IPS-20b (cell line): ENCODE measurements around the gene GRK2.

ENCODE experiments used
- H3K27ac ChIP-seq: one replicate; pipeline ENCODE4 v1.5.1; 2013; ENCODE audit warnings: low read length
- H3K27me3 ChIP-seq: 2 replicates; pipeline ENCODE4 v1.6.1; 2013; ENCODE audit warnings: mild to moderate bottlenecking, low read length, inconsistent platforms; ENCODE audit not compliant: insufficient read depth
- H3K36me3 ChIP-seq: 2 replicates; pipeline ENCODE4 v1.6.1; 2013; ENCODE audit warnings: low read depth, mild to moderate bottlenecking, inconsistent platforms, low read length, moderate library complexity; ENCODE audit not compliant: insufficient read depth
- H3K4me1 ChIP-seq: 2 replicates; pipeline ENCODE4 v1.6.1; 2013; ENCODE audit warnings: mild to moderate bottlenecking, control low read depth, inconsistent platforms, low read length, moderate library complexity; ENCODE audit not compliant: insufficient read depth
- H3K4me3 ChIP-seq: 2 replicates; pipeline ENCODE4 v1.5.1; 2013; ENCODE audit warnings: mild to moderate bottlenecking, low read length, inconsistent platforms
- H3K9ac ChIP-seq: 2 replicates; pipeline ENCODE4 v1.6.1; 2013; ENCODE audit warnings: low read depth, mild to moderate bottlenecking, inconsistent platforms, low read length, moderate library complexity
- H3K9me3 ChIP-seq: 2 replicates; pipeline ENCODE4 v1.6.1; 2013; ENCODE audit warnings: mild to moderate bottlenecking, low read depth, low read length, inconsistent platforms; ENCODE audit not compliant: insufficient read depth

The GRK2 gene

DNA sequence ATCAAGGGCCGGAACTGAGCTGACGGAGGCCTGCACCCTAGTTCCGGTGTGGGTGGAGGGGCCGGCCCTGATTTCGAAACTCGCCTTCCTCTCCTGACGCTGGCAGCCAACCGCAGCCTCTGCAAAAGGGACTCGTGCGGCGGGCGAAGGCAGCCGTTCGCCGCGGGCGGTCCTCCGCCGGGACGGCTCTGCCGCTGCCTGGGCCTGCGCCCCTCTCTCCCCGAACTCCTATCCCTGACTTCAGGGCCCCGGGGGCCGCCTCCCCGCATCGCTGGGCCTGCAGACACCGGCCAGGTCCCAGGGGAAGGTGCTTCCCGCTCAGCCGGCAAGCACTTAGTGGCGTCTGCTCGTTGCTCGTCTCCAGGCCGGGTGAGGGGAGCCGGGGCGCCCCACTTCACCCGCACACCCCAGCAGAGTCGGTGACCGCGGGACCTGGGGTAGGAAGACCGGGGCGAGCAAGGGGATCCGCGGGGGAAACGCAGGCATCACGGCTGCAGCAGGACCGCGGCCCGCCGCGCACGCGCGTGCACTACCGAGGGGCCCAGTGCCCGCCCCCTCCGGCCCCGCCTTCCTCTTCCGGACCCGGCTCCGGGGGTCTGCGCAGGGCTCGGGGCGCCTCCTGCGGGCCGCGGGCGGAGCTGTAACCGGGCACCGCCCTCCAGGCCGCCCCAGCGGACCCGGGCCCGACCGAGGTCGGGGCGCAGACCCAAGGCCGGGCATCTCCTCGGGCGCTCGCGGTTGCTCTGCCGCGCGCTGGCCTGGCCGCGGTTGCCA is 22.4 kb downstream of the GRK2 start:
- no peaks in the 10 kb centered on the region for H3K27me3 ChIP-seq
- H3K27ac ChIP-seq, result peak overlapping the region; percentile 94
- H3K9me3 ChIP-seq, result no peaks in the 10 kb centered on the region
- peak overlapping the region; percentile 91 for H3K9ac ChIP-seq
- H3K36me3 ChIP-seq, result peaks cover 36% of the 10 kb centered on the region
- H3K4me3 ChIP-seq, result peak overlapping the region; percentile 87
- peaks cover 6% of the 10 kb centered on the region; the same call in 1 of the 2 replicates for H3K4me1 ChIP-seq

DNA sequence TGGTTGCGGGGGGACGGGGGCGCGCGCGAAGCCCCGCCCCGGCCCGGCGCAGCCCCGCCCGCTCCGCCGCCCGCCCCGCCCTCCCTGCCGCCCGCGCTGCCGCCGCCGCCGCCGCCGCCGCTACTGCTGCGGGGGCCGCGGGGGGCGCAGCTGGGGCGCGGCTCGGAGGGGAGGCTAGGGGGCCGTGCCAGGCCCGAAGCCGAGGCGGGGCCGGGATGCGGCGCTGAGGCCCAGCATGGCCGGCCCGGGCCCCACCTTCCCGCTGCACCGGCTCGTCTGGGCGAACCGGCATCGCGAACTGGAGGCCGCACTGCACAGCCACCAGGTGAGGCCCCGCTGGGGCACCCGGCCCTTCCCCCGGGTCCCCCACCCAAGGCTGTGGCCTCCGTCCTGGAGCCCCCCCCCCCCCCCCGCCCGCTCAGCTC is 23.0 kb downstream of the GRK2 start, which contains the start of gene ANKRD13D:
Gene ANKRD13D, plus strand, starts transcription at position 78 of the 425 bp plus-strand sequence. Its CDS starts 158 bp downstream, at position 236.
- Histone ChIP-seq H3K4me1 (peaks cover 6% of the 10 kb centered on the region; the same call in 1 of the 2 replicates), H3K27me3 (no peaks in the 10 kb centered on the region), H3K27ac (peak within 1 kb of the TSS; percentile 94), H3K9me3 (no peaks in the 10 kb centered on the region), H3K9ac (peak within 1 kb of the TSS; percentile 91), H3K4me3 (peak within 1 kb of the TSS; percentile 87), H3K36me3 (peaks cover 30% of the 10 kb centered on the region)

DNA sequence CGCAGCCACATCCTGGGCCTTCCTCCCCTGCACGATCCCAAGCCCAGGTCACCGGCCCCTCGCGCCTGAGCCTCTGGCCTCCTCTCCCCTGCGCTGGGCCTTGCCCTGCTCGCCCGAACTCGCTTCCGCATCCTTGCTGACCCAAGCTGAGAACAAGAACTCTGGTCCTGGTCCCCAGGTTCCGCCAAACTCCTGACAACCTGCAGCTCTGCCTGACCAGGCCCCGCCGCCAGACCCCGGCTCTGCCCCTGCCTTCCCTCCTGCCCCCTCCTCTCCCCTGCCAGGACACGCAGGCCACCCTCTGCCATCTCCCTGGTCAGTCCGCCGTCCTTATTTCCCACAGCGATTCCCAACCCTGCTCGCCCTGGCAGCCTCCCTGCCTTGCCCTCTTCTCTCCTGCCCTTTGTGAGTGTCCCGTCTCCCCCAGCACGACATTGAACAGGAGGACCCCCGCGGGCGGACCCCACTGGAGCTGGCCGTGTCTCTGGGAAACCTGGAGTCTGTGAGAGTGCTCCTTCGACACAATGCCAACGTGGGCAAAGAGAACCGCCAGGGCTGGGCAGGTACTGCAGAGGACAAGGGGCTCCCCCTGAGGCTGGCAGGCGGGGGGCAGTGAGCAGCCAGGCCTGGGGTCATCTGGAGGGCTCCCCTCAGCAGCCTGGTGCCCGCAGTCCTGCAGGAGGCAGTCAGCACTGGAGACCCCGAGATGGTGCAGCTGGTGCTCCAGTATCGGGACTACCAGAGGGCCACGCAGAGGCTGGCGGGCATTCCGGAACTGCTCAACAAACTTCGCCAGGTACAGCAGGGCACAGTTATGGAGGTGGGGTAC is 23.6 kb downstream of the GRK2 start:
- Histone ChIP-seq H3K4me3 (peak overlapping the region; percentile 76), H3K27me3 (no peaks in the 10 kb centered on the region), H3K27ac (no peak overlapping the region), H3K9me3 (no peaks in the 10 kb centered on the region), H3K36me3 (peaks cover 24% of the 10 kb centered on the region), H3K9ac (peak overlapping the region; percentile 59), H3K4me1 (peaks cover 6% of the 10 kb centered on the region; the same call in 1 of the 2 replicates)

DNA sequence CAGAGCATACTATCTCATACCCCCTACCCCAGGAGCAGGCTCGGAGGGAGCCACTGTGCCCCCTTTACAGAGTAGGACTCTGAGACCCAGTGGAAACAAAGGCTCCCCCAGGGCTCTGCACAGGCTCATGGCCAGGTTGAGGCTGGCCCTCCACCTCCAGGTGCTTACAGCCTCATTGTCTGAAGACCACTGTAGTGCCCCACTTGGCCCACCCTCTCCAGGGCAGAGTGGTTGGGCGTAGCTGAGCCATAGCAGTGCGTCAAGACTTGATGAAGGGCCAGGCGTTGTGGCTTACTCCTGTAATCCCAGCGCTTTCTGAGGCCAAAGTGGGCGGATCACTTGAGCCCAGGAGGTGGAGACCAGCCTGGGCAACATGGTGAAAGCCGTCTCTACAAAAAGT is 24.5 kb downstream of the GRK2 start:
- Histone ChIP-seq H3K27me3 (no peaks in the 10 kb centered on the region), H3K9me3 (peaks cover 5% of the 10 kb centered on the region; the same call in 1 of the 2 replicates), H3K9ac (no peak overlapping the region), H3K4me3 (no peak overlapping the region), H3K4me1 (peaks cover 6% of the 10 kb centered on the region; the same call in 1 of the 2 replicates), H3K36me3 (peaks cover 18% of the 10 kb centered on the region), H3K27ac (no peak overlapping the region)

DNA sequence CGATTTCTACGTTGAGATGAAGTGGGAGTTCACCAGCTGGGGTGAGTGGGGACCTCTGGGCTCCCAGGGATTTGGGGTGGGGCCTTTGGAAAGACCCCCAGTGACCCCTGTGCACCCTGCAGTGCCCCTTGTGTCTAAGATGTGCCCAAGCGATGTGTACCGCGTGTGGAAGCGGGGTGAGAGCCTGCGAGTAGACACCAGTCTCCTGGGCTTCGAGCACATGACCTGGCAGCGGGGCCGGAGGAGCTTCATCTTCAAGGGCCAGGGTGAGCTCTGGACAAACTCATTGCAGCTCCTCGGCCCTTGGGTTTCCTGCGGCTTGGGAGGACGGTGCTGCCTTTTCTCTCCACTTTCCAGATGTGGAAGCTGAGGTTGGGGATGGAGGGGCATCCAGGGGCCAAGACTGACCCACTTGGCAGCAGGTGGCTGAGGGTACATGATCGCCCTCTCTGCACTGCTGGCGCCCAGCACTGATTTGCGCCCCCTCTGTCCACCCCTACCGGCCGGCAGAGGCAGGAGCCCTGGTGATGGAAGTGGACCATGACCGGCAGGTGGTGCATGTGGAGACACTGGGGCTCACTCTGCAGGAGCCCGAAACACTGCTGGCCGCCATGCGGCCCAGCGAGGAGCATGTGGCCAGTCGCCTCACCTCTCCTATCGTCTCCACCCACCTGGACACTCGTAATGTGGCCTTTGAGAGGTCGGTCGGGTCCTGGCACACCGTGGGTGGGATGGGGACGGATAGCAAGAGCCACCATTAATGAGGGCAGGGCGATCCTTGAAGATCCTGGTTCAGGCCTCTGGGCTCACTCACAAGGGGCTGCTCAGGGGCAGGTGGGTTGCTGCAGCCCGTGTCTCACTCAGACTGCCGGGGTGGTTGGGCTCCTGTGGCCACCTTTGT is 25.5 kb downstream of the GRK2 start:
- Histone ChIP-seq H3K4me3 (no peak overlapping the region), H3K4me1 (peaks cover 6% of the 10 kb centered on the region; the same call in 1 of the 2 replicates), H3K27ac (no peak overlapping the region), H3K9me3 (peaks cover 11% of the 10 kb centered on the region; the same call in 1 of the 2 replicates), H3K36me3 (peaks cover 26% of the 10 kb centered on the region), H3K27me3 (no peaks in the 10 kb centered on the region), H3K9ac (no peak overlapping the region)

DNA sequence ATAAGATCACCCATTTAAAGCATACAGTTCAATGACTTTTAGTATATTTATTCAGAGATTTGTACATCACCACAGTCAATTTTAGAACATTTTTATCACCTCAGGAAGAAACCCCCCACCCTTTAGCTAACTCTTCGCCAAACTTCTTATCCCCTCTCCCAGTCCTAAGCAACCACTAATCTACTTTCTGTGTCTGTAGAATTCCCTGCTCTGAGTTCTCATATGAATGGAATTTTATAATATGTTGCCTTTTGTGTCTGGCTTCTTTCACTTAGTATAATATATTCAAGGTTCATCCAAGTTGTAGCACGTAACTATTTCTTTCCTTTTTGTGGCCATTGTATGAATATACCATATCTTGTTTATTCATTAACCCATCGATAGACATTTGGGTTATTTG is 26.4 kb downstream of the GRK2 start:
- peaks cover 5% of the 10 kb centered on the region; the same call in 1 of the 2 replicates for H3K4me1 ChIP-seq
- H3K4me3 ChIP-seq, result no peak overlapping the region
- H3K36me3 ChIP-seq, result peaks cover 28% of the 10 kb centered on the region
- H3K9me3 ChIP-seq, result peaks cover 11% of the 10 kb centered on the region; the same call in 1 of the 2 replicates
- no peaks in the 10 kb centered on the region for H3K27me3 ChIP-seq
- no peak overlapping the region for H3K27ac ChIP-seq
- no peak overlapping the region for H3K9ac ChIP-seq

DNA sequence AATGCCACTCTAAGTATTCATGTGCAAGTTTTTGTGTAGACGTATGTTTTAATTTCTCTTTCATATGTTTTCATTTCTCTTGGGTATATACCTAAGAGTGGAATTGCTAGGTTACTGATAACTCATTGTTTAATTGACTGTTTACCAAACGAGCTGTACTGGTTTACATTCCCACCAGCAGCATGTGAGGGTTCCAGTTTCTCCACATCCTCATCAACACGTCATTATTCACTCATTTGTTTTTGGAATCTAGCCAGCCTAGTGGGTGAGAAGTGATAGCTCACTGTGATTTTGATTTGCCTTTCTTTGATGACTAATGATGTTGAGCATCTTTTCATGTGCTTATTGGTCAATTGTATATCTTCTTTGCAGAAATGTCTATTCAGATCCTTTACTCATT is 26.8 kb downstream of the GRK2 start:
- Histone ChIP-seq H3K4me1 (peaks cover 1% of the 10 kb centered on the region; the same call in 1 of the 2 replicates), H3K27me3 (no peaks in the 10 kb centered on the region), H3K9ac (no peak overlapping the region), H3K36me3 (peaks cover 28% of the 10 kb centered on the region), H3K4me3 (no peak overlapping the region), H3K9me3 (peaks cover 11% of the 10 kb centered on the region; the same call in 1 of the 2 replicates), H3K27ac (no peak overlapping the region)

DNA sequence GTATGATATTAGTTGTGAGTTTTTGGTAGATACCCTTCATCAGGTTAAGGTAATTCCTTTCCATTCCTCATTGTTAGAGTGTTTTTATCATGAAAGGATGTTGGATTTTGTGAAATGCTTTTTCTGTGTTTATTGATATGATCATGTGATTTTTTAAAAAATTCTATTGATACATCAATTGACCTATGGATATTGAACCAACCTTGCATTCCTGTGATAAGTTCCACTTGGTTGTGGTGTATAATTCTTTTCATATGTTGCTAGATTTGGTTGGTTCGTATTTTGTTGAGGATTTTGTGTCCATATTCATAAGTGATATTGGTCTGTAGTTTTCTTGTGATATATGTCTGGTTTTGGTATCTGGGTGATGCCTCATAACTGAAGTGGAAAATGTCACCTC is 29.6 kb downstream of the GRK2 start:
- Histone ChIP-seq H3K9ac (no peak overlapping the region), H3K27ac (no peak overlapping the region), H3K4me3 (no peak overlapping the region), H3K36me3 (peaks cover 29% of the 10 kb centered on the region), H3K9me3 (peaks cover 11% of the 10 kb centered on the region; the same call in 1 of the 2 replicates), H3K27me3 (no peaks in the 10 kb centered on the region), H3K4me1 (no peaks in the 10 kb centered on the region)

DNA sequence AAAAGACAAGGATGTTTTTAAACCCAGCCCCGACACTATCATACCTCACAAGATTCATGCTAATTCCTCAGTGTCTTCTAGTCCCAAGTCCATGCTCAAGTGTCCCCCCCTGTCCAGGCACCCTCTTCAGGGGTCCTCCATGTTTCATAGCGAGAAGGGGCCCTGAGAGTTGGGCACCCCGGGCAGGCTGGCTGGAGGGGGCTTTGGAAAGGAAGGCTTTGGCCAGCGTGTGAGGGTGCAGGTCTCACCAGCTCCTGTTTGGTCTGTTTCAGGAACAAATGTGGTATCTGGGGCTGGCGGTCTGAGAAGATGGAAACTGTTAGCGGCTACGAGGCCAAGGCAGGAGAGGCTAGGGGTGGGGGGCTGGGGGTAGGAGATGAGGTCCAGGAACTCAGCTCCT is 32.5 kb downstream of the GRK2 start:
- H3K4me1 ChIP-seq, result 0 out of 2 replicates have a peak, but pooled peaks cover 5% of the 10 kb centered on the region
- no peak overlapping the region for H3K4me3 ChIP-seq
- H3K27me3 ChIP-seq, result peaks cover 1% of the 10 kb centered on the region; the same call in 1 of the 2 replicates
- H3K9me3 ChIP-seq, result peaks cover 11% of the 10 kb centered on the region; the same call in 1 of the 2 replicates
- no peak overlapping the region for H3K9ac ChIP-seq
- peaks cover 18% of the 10 kb centered on the region for H3K36me3 ChIP-seq
- H3K27ac ChIP-seq, result no peak overlapping the region

DNA sequence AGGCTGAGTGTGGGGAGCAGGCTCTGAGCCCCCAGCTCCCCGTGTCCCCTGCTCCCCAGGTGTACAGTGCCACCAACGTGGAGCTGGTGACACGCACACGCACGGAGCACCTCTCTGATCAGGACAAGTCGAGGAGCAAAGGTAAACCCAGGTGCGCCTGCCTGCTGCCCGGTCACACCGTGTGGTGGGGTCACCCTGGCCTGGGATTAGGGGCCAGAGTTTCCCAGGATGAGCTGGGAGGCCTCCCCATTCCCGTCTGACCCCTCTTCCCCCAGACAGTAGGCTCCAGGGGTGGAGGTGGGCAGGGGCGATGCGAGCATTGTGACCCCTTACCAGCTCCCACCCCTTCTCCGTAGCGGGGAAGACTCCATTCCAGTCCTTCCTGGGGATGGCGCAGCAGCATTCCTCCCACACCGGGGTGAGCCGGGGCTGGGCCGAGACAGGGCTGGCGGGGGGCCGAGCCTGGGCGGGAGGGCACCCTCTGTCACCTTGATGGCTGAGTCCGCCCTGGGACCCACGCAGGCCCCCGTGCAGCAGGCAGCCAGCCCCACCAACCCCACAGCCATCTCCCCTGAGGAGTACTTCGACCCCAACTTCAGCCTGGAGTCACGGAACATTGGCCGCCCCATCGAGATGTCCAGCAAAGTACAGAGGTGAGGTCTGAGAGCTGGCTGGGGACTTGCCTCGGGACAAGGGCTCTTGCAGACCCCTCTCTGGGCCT is 33.4 kb downstream of the GRK2 start:
- no peak overlapping the region for H3K4me3 ChIP-seq
- peaks cover 9% of the 10 kb centered on the region for H3K4me1 ChIP-seq
- no peak overlapping the region for H3K9ac ChIP-seq
- H3K27me3 ChIP-seq, result peaks cover 9% of the 10 kb centered on the region; the same call in 1 of the 2 replicates
- no peak overlapping the region for H3K27ac ChIP-seq
- peaks cover 11% of the 10 kb centered on the region; the same call in 1 of the 2 replicates for H3K9me3 ChIP-seq
- peaks cover 18% of the 10 kb centered on the region for H3K36me3 ChIP-seq
